ENCODE measurements around the gene MYBPHL.

The MYBPHL gene

DNA sequence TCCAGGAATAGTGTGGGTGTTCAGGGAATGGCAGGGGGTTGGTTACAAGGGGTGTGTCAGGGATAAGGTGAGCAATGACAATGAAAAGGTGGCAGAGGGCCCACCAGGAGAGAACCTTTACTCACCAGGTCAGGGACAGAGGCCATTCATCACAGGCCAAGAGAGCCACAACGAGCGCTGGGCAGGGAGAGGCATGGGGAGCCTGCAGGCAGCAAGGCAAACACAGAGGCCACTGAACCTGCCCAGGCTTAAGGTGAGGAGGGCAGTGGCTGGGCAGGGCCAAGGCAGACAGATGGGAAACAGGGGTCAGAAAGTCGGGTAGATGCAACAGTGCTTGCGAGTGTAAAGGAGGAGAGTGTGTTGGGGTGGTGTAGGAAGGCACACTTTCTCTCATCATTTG lies 28.3 kb upstream of the MYBPHL start (continued):
- no peak for TF ChIP-seq SP2 (tag by site-specific recombination; IDR thresholded peaks at IDR 0.05)

GRCh38 chr1:109331113-109331512 lies 24.3 kb upstream of the MYBPHL start:
- CTCF ChIA-PET: no interaction called here
- peaks cover 16 to 80% of the 10 kb centered on the region in 2 experiments for H3K36me3 ChIP-seq (ENCODE audit: control insufficient read depth in 2 of 2, insufficient read depth in 1 of 2, low read length in 2 of 2)
- H3K9me3 ChIP-seq (ENCODE audit: control insufficient read depth, insufficient read depth, low read depth, low read length): no peaks in the 10 kb centered on the region
- H3K27ac ChIP-seq (ENCODE audit: extremely low read depth, low read depth, low read length): no peak overlapping the region
- POLR2A ChIA-PET: no interaction called here
- H3K4me3 ChIP-seq (ENCODE audit: low read depth, low read length): no peak overlapping the region
- TF ChIP-seq ZNF211 (tag by site-specific recombination; IDR thresholded peaks at IDR 0.05; ENCODE audit: low read depth): peak; percentile 70; the same call in 1 of the 2 replicates
- peak; percentile 69 for TF ChIP-seq SETDB1 (IDR thresholded peaks at IDR 0.05; ENCODE audit: insufficient read length, low read length)
- TF ChIP-seq MEIS1 (CRISPR knock-in tag; IDR thresholded peaks at IDR 0.05; ENCODE audit: borderline replicate concordance): no peak
- peak; percentile 89 for TF ChIP-seq ZNF664 (tag by site-specific recombination; IDR thresholded peaks at IDR 0.05)
- no peaks in the 10 kb centered on the region for H3K4me1 ChIP-seq (ENCODE audit: control insufficient read depth, insufficient read depth, low read length)

DNA sequence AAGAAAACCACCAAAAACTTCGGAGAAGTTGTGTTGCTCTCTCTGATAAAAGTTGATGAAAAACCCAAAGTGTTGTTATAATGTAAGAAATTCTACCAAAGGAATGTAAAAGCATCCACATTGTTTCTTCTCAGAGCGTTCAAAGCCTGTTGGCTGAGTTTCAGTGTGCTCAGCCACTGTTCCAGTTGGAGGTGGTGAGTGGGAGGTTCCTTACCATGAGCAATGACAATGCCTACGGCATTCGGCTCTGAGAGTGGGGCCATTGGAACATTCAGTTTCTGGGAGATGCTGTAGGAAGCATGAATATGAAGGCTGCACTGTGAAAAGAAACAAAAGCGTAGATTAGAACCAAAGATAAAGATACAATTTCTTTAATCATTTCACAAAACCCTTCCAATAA lies 20.5 kb upstream of the MYBPHL start:
- 0 out of 2 replicates have a peak, but pooled peaks have one; percentile 14 for TF ChIP-seq ZFHX2 (tag by site-specific recombination; conservative IDR thresholded peaks at IDR 0.05)
- no peak for TF ChIP-seq BCL11B (tag by site-specific recombination; IDR thresholded peaks at IDR 0.05; ENCODE audit: low read depth)
- POLR2A ChIA-PET: no interaction called here
- no peak overlapping the region for H3K27ac ChIP-seq (ENCODE audit: extremely low read depth, low read depth, low read length)
- H3K9me3 ChIP-seq (ENCODE audit: control insufficient read depth, insufficient read depth, low read depth, low read length): no peaks in the 10 kb centered on the region
- no peak overlapping the region for H3K4me3 ChIP-seq (ENCODE audit: low read depth, low read length)
- CTCF ChIA-PET: interaction anchor here (0.6 to 0.8 kb wide), 2 partner anchors 50 to 72 kb away, joined by 3 to 6 read pairs; no protein-coding TSS in a partner anchor
- peaks cover 17 to 77% of the 10 kb centered on the region in 2 experiments for H3K36me3 ChIP-seq (ENCODE audit: control insufficient read depth in 2 of 2, insufficient read depth in 1 of 2, low read length in 2 of 2)
- H3K4me1 ChIP-seq (ENCODE audit: control insufficient read depth, insufficient read depth, low read length): no peaks in the 10 kb centered on the region

- H3K4me1 ChIP-seq (ENCODE audit: control insufficient read depth, insufficient read depth, low read length): no peaks in the 10 kb centered on the region
- H3K4me3 ChIP-seq (ENCODE audit: low read depth, low read length): no peak overlapping the region
- no peak overlapping the region for H3K27ac ChIP-seq (ENCODE audit: extremely low read depth, low read depth, low read length)
- ChIA-PET CTCF (interaction anchor here (0.6 to 1.2 kb wide), 2 partner anchors 9 to 209 kb away, joined by 3 to 6 read pairs; no protein-coding TSS in a partner anchor), POLR2A (no interaction called here)
- TF ChIP-seq HOXD13 (CRISPR knock-in tag; IDR thresholded peaks at IDR 0.05; ENCODE audit: borderline replicate concordance) (no peak), ZBTB1 (tag by site-specific recombination; IDR thresholded peaks at IDR 0.05) (no peak), ZNF19 (tag by site-specific recombination; IDR thresholded peaks at IDR 0.05; ENCODE audit: low read depth) (no peak), ZEB2 (tag by site-specific recombination; IDR thresholded peaks at IDR 0.05) (no peak), ZNF324 (tag by site-specific recombination; IDR thresholded peaks at IDR 0.05) (no peak), ZNF501 (tag by site-specific recombination; IDR thresholded peaks at IDR 0.05) (no peak), ZNF623 (tag by site-specific recombination; IDR thresholded peaks at IDR 0.05) (no peak), ZNF514 (tag by site-specific recombination; IDR thresholded peaks at IDR 0.05) (no peak), EGR2 (tag by site-specific recombination; IDR thresholded peaks at IDR 0.05; ENCODE audit: low read depth) (no peak)
- TF ChIP-seq, protein P1, sequence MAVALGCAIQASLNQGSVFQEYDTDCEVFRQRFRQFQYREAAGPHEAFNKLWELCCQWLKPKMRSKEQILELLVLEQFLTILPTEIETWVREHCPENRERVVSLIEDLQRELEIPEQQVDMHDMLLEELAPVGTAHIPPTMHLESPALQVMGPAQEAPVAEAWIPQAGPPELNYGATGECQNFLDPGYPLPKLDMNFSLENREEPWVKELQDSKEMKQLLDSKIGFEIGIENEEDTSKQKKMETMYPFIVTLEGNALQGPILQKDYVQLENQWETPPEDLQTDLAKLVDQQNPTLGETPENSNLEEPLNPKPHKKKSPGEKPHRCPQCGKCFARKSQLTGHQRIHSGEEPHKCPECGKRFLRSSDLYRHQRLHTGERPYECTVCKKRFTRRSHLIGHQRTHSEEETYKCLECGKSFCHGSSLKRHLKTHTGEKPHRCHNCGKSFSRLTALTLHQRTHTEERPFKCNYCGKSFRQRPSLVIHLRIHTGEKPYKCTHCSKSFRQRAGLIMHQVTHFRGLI (tag by site-specific recombination; IDR thresholded peaks at IDR 0.05): no peak
- peaks cover 43 to 89% of the 10 kb centered on the region in 2 experiments for H3K36me3 ChIP-seq (ENCODE audit: control insufficient read depth in 2 of 2, insufficient read depth in 1 of 2, low read length in 2 of 2)
- H3K9me3 ChIP-seq (ENCODE audit: control insufficient read depth, insufficient read depth, low read depth, low read length): no peaks in the 10 kb centered on the region
Measured at GRCh38 chr1:109322974-109323373, 16.2 kb upstream of the MYBPHL start.

GRCh38 chr1:109319114-109319513 lies 12.3 kb upstream of the MYBPHL start:
- POLR2A ChIA-PET: no interaction called here
- no peaks in the 10 kb centered on the region for H3K4me1 ChIP-seq (ENCODE audit: control insufficient read depth, insufficient read depth, low read length)
- peaks cover 43 to 95% of the 10 kb centered on the region in 2 experiments for H3K36me3 ChIP-seq (ENCODE audit: control insufficient read depth in 2 of 2, insufficient read depth in 1 of 2, low read length in 2 of 2)
- H3K4me3 ChIP-seq (ENCODE audit: low read depth, low read length): no peak overlapping the region
- TF ChIP-seq YY1 (tag by site-specific recombination; IDR thresholded peaks at IDR 0.05): no peak
- peak; percentile 40; the same call in 1 of the 2 replicates for TF ChIP-seq EGR2 (tag by site-specific recombination; IDR thresholded peaks at IDR 0.05; ENCODE audit: low read depth)
- no peak overlapping the region for H3K27ac ChIP-seq (ENCODE audit: extremely low read depth, low read depth, low read length)
- no peaks in the 10 kb centered on the region for H3K9me3 ChIP-seq (ENCODE audit: control insufficient read depth, insufficient read depth, low read depth, low read length)
- CTCF ChIA-PET: interaction anchor here (1.0 kb wide), 1 partner anchor 55 kb away, joined by 4 read pairs; no protein-coding TSS in a partner anchor

Data from HEK293 (cell line).